Smooth muscle cell (in vitro differentiated cells): Measurements from ENCODE around the gene MTHFD1L. TPM values are rescaled to one million over a fixed set of nuclear protein-coding genes. Genes with fewer than 3 reads are reported as not detected.

ENCODE experiments used
- DNase-seq: peaks from one replicate; lab custom pipeline; 2025; ENCODE audit not compliant: unreplicated experiment; lab: John Stamatoyannopoulos, UW
- H2AFZ ChIP-seq: fragments of 200-600 bp; sonication (generic); 2 replicates; pipeline ENCODE4 v1.6.0; 2016; ENCODE audit warnings: antibody characterized with exemption, low read depth, mild to moderate bottlenecking
- H3F3A ChIP-seq: fragments of 200-600 bp; sonication (generic); 2 replicates; pipeline ENCODE4 v1.6.0; 2017; ENCODE audit warnings: antibody characterized with exemption, low read depth
- H3K27ac ChIP-seq: fragments of 200-600 bp; sonication (generic); 2 replicates; pipeline ENCODE4 v1.5.1; 2016; ENCODE audit warnings: low read depth, mild to moderate bottlenecking
- H3K27me3 ChIP-seq: fragments of 200-600 bp; sonication (generic); 2 replicates; pipeline ENCODE4 v1.6.1; 2016; ENCODE audit warnings: low read depth, mild to moderate bottlenecking
- H3K36me3 ChIP-seq: fragments of 200-600 bp; sonication (generic); 2 replicates; pipeline ENCODE4 v1.5.1; 2016; ENCODE audit warnings: low read depth
- H3K4me1 ChIP-seq: fragments of 200-600 bp; sonication (generic); 2 replicates; pipeline ENCODE4 v1.5.1; 2016; ENCODE audit warnings: low read depth
- H3K4me2 ChIP-seq: fragments of 200-600 bp; sonication (generic); 2 replicates; pipeline ENCODE4 v1.6.0; 2016; ENCODE audit warnings: mild to moderate bottlenecking
- H3K4me3 ChIP-seq: fragments of 200-600 bp; sonication (generic); 2 replicates; pipeline ENCODE4 v1.5.1; 2016; ENCODE audit warnings: mild to moderate bottlenecking
- H3K79me2 ChIP-seq: fragments of 200-600 bp; sonication (generic); 2 replicates; pipeline ENCODE4 v1.6.0; 2016; ENCODE audit warnings: low read depth, mild to moderate bottlenecking
- H3K9ac ChIP-seq: fragments of 200-600 bp; sonication (generic); 2 replicates; pipeline ENCODE4 v1.6.0; 2016; ENCODE audit warnings: low read depth
- H3K9me3 ChIP-seq: fragments of 200-600 bp; sonication (generic); replicated peaks from 2 replicates; pipeline ENCODE4 v1.5.1; 2016; ENCODE audit warnings: low read depth
- H4K20me1 ChIP-seq: fragments of 200-600 bp; sonication (generic); 2 replicates; pipeline ENCODE4 v1.6.0; 2016; ENCODE audit warnings: low read depth
- CTCF ChIP-seq: fragments of 200-600 bp; sonication (generic); IDR thresholded peaks from 2 replicates; pipeline ENCODE4 v1.5.1; 2017; ENCODE audit warnings: borderline replicate concordance, mild to moderate bottlenecking, antibody characterized with exemption; ENCODE audit not compliant: insufficient read depth, poor library complexity, severe bottlenecking
- WGBS: methylation state at CpG from one replicate; pipeline ENCODE4 v1.1.7; 2016; ENCODE audit warnings: low lambda C conversion rate; 5-methylcytosine and 5-hydroxymethylcytosine counted together
- polyA plus RNA-seq: library from polyadenylated mRNA; unstranded; fragments of >200 nt; fragmentation: Nextera tagmentation; extraction: Ambion mirVana; gene quantifications from 2 replicates; pipeline ENCODE4 v1.2.1, GENCODE V29; 2016
- total RNA-seq: library from RNA; depleted of rRNA; stranded (reverse); fragments of >200 nt; gene quantifications from 2 replicates; pipeline ENCODE4 v1.2.3, GENCODE V29; 2014

The MTHFD1L gene
- total and polyA plus RNA-seq, 2 experiments from 2014 or later: 35.9 to 46.2 TPM

- H3K4me2 ChIP-seq: no peak overlapping the region
- no peak overlapping the region for H3K9ac ChIP-seq
- H4K20me1 ChIP-seq: peaks cover 11% of the 10 kb centered on the region
- no peak overlapping the region for H2AFZ ChIP-seq
- no peaks in the 10 kb centered on the region for H3F3A ChIP-seq
- no peaks in the 10 kb centered on the region for H3K9me3 ChIP-seq
- whole genome bisulfite sequencing: 77% methylated on average over 2 of the region's 2 CpGs
- no peaks in the 10 kb centered on the region for H3K4me1 ChIP-seq
- no peak for TF ChIP-seq CTCF
- H3K4me3 ChIP-seq: no peak overlapping the region
- H3K27me3 ChIP-seq: no peaks in the 10 kb centered on the region
- no peaks in the 10 kb centered on the region for H3K79me2 ChIP-seq
- H3K36me3 ChIP-seq: no peaks in the 10 kb centered on the region
- no peak overlapping the region for H3K27ac ChIP-seq
- DNase-seq: no peak
Measured at GRCh38 chr6:150899231-150899630, 33.7 kb downstream of the MTHFD1L start.

DNA sequence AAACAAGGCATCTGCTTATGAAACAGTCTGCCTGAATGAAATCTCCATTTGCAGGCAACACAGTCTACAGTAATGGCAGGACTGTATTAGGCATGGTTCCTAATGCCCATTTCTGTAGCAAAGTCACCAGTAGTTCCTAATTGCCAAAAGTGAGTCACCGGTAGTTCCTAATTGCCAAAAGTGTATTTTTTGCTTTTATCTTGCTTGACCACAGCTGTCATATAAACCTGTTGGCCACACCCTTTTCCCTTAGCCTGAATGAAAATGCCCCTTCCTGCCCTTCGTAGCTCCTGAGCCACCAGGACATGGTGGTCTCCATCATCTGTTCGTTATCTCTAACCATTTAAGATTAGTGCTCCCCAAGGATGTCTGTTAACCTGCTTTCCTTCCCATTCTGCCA, 34.5 kb downstream of the MTHFD1L start:
- Histone ChIP-seq H4K20me1 (peaks cover 3% of the 10 kb centered on the region), H3K27me3 (no peaks in the 10 kb centered on the region), H3K36me3 (no peaks in the 10 kb centered on the region), H3K27ac (no peak overlapping the region), H3K9ac (no peak overlapping the region), H3K4me1 (no peaks in the 10 kb centered on the region), H3K4me3 (no peak overlapping the region), H3K9me3 (no peaks in the 10 kb centered on the region), H3K4me2 (no peak overlapping the region), H3K79me2 (no peaks in the 10 kb centered on the region), H3F3A (no peaks in the 10 kb centered on the region), H2AFZ (no peak overlapping the region)
- no peak for TF ChIP-seq CTCF
- DNase-seq: no peak
- 89% methylated on average over 3 of the region's 3 CpGs for WGBS

DNA sequence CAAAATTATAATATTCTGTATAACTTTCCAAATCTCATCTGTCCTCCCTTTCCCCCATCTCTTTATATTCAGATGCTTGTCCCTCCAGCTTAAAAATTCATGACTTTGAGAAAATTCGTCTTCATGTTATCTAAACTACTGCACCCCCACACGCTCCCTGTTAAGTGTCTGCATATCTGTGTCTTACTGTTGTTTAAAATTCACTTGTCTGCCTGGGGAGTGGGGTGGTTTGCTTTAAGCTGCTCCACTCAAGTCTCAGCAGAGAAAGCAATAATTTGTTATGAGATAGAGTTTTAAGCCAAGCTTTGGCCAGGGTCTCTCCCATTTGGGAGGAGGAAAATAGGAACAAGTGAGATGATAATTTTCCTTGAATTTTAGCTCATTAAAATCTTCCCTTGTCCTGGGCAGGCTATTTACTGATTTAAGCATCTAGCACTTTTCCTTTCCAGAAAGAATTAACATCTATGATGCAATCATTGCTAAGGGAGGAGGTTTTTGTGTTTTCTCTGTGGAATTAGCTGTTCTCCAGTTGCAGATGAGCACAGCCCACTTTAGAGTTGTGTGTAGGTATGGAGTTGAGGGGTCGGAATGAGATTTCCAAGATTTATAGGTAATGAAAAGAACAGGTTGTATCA, 36.8 kb downstream of the MTHFD1L start:
- Histone ChIP-seq H3F3A (no peaks in the 10 kb centered on the region), H3K4me1 (no peaks in the 10 kb centered on the region), H3K4me2 (no peak overlapping the region), H3K9ac (no peak overlapping the region), H3K36me3 (no peaks in the 10 kb centered on the region), H4K20me1 (no peaks in the 10 kb centered on the region), H3K79me2 (no peaks in the 10 kb centered on the region), H2AFZ (no peak overlapping the region), H3K9me3 (no peaks in the 10 kb centered on the region), H3K4me3 (no peak overlapping the region), H3K27ac (no peak overlapping the region), H3K27me3 (no peaks in the 10 kb centered on the region)
- 61% methylated on average over 3 of the region's 3 CpGs for WGBS
- TF ChIP-seq CTCF: no peak
- DNase-seq: no peak

- 91% methylated on average over 6 of the region's 6 CpGs for WGBS
- H3F3A ChIP-seq: no peaks in the 10 kb centered on the region
- H3K4me2 ChIP-seq: no peak overlapping the region
- peak; percentile 33 for TF ChIP-seq CTCF
- no peak overlapping the region for H3K4me3 ChIP-seq
- no peaks in the 10 kb centered on the region for H3K9me3 ChIP-seq
- no peak for DNase-seq
- H3K36me3 ChIP-seq: no peaks in the 10 kb centered on the region
- H4K20me1 ChIP-seq: no peaks in the 10 kb centered on the region
- H2AFZ ChIP-seq: no peak overlapping the region
- no peaks in the 10 kb centered on the region for H3K27me3 ChIP-seq
- no peak overlapping the region for H3K9ac ChIP-seq
- H3K4me1 ChIP-seq: no peaks in the 10 kb centered on the region
- H3K79me2 ChIP-seq: no peaks in the 10 kb centered on the region
- no peak overlapping the region for H3K27ac ChIP-seq
Measured at GRCh38 chr6:150905769-150906168, 40.3 kb downstream of the MTHFD1L start.
